ENCODE data around the gene CD226.
"Not testable (repeated sequence)": the region's sequence is repeated elsewhere in the genome, so short reads cannot be mapped to it uniquely, and the experiment has no call there.

Gene CD226

DNA sequence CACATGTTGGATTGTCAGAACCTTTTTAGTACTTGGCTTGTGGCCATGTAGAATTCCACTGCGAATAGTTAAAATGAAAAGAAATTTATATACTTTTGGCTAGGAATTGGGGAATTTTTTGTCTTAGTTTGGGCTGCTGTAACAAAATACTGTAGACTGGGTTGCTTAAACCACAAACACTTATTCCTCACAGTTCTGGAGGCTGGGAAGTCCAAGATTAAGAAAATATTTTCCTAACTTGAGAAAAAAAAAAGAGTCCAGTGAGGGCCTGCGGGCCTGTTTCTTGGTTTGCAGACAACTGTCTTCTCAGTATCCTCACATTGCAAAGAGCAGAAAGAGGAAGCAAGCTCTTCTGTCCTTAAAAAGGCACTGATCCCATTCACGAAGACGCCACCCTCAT lies 81.9 kb downstream of the CD226 start:
- no peak for DNase-seq

- not testable (repeated sequence) for DNase-seq
Measured at GRCh38 chr18:69864802-69865201, 82.9 kb downstream of the CD226 start.

- DNase-seq: no peak
Measured at GRCh38 chr18:69858897-69859296, 88.8 kb downstream of the CD226 start.

- DNase-seq: no peak
Measured at GRCh38 chr18:69854455-69854854, 93.2 kb downstream of the CD226 start.

DNA sequence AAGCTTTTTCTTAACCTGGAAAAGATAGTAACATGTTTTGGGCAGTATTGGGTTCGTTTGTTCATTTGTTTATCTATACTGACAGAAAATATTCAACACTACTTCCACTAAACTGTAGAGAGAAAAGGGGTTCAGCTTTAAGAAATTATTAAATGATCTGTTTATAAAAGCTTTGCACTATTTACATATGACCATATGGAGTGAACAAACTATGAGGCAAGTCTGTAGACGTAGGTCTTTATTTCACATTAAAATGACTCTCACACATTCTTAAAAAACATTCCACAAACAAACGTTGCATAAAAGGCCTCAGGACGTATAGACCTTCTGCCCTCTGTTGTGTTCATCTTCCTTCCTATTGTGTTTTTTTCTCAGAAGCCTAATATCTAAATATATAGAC lies 94.6 kb downstream of the CD226 start:
- no peak for DNase-seq

DNA sequence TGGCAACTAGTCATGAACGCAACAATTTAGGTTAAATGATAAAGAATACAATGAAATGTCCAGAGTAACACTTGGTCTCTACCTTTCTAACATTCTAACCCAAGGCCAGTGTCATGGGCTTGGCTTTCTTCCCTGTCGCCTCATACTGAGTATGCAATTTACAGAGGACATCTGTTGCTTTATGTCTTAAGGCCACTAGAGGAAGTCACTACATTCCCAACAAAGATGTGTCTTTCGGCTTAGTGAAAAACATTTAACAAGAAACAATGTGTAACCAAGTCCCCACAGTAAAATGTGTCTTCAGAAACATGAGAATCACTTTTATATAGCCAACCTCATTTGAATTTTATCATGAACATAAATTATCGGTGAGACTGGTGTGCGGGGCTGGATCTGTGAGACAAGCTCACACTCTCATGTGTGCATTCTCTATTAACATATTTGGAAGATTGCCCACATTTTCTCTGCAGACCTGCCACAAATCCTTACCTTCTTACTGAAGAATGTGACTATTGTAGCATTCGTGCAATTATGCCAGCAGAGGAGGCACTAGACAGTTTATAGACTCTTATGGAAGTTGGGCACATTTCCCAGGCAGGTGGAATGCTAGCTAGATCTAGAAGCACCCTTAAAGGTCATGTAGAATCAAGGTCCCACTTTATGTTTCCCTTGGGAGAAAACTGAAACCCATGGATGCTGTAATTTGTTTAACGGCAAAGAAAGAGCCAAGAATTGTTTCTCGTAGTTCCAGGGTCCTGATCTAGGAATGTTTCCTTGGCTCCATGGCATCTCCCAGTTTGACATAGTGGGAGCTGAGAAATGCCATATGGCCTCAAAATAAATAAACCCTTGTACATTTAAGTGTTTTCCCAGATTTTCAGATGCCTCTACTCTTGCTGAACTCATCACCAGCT lies 101.8 kb downstream of the CD226 start:
- no peak for DNase-seq

DNA sequence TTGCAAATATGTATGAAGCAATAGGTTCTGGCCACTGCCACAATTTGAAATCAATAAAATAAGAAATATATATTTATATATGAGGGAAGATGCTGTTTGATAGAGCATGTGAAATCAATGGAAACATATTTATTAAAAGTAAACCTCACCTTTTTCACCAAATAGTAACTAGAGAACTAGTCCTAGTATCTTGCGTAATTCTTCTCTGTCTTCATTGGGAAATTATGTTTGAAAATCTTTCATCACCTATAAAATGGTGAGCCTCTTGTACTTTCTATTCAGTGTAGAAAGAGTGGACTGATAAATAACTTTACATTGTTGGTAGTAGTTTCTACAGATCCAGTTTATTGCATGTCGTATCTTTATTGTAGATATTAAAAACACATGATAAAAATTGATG lies 103.0 kb downstream of the CD226 start:
- no peak for DNase-seq

- DNase-seq: no peak
Measured at GRCh38 chr18:69843015-69843414, 104.7 kb downstream of the CD226 start.

DNA sequence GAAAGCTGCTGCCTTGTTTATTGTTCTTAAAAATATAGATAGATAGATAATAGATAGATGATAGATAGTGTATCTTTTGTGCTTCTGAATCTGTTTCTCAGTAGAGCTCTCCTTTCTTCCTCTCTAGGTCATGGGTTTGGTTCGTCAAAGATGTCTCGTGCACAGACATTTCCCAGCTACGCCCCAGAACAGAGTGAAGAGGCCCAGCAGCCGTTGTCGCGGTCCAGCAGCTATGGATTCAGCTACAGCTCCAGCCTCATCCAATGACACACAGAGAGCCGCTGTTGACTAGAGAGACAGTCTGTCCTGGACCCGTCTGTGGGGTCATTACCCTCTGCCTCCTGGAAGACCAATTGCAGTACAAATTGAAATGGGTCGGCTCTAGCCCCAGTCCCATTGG lies 106.6 kb downstream of the CD226 start:
- DNase-seq: no peak

DNA sequence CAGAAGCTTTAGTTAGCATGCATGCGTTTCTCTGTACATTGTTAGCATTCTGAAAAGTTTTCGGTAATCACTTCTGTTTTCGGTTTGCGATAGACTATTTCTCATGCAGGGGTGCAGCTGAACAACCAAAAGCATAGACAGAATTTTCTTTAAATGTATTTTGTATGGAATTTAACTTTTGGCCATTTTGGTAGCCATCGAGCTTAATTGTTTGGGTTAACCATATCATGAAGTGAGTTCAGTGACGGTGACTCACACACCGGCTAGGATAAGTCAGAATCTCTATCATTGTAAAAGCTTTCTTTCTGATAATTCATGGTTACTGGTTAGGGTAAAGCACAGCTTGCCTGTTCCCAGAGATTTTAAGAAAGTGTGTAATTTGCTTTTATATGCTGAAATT lies 107.2 kb downstream of the CD226 start:
- DNase-seq: no peak

- DNase-seq: no peak
Measured at GRCh38 chr18:69840001-69840400, 107.7 kb downstream of the CD226 start.

- no peak for DNase-seq
Measured at GRCh38 chr18:69839497-69839896, 108.2 kb downstream of the CD226 start.

- no peak for DNase-seq
Measured at GRCh38 chr18:69838620-69839411, 108.9 kb downstream of the CD226 start.

DNA sequence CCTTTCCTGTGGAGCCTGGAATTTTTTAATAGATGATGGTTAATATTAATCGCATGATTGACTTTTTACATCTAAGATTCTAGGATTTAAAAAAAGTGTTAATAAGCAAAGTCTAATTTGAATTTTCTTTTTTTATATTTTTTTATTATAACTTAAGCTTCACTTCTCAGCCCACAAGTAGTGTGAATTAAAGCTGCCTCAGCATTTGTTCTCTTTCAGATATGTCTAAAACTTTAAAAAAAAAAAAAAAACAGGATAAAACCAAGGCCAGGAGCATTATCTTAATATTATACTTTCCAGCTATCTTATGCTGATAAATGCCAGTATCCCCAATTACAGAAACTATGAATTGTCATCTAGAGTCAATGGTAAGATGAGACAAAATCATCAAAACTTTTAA lies 109.7 kb downstream of the CD226 start:
- no peak for DNase-seq

DNA sequence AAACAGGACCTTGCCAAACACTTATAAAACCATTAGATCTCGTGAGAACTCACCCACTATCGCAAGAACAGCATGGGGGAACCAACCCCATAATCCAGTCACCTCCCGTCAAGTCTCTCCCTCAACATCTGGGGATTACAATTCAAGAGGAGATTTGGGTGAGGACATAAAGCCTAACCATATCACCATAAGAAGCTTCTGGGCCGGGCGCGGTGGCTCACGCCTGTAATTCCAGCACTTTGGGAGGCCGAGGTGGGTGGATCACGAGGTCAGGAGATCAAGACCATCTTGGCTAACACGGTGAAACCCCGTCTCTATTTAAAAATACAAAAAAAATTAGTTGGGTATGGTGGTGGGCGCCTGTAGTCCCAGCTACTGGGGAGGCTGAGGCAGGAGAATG lies 112.7 kb downstream of the CD226 start:
- not testable (repeated sequence) for DNase-seq

DNA sequence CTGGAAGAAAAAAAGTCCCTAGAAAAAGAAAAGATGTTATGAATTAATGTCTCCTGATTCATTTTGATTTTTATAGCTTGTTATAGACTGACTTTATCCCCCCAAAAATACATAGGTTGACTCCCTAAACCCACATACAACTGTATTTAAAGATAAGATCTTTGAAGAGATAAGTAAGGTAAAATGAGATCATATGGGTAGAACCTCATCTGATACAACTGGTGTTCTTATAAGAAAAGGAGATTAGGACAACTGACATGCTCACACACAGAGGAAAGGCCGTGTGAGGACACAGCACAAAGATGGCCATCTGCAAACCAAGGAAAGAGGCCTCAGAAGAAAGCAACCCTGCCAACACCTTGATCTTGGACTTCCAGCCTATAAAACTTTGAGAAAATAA lies 117.5 kb downstream of the CD226 start:
- DNase-seq: no peak

DNA sequence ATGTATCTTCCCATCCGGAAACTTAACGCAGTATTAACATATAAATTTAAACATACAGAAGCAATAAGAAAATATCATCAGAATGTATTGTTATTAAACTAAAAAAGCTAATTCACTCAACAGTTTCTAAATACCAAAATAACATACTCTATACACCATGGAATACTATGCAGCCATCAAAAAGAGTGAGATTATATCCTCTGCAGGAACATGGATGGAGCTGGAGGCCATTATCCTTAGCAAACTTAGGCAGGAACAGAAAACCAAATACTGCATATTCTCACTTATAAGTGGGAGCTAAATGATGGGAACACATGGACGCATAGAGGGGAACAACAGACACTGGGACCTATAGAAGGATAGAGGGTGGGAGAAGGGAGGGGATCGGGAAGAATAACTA lies 127.1 kb downstream of the CD226 start:
- DNase-seq: no peak

DNA sequence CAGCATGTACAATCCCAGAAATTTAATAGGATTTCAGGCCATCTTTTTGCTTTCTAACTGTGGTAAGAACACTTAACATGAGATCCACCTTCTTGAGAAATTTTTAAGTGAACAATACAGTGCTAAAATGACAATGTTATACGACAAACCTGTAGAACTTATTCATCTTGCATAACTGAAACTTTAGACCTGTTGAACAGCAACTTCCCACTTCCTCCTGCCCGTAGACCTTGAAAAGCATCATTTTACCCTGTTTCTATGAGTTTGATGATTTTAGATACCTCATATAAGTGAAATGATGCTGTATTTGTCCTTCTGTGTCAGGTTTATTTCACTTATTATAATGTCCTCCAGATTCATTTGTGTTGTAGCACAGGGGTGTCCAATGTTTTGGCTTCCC lies 128.2 kb downstream of the CD226 start:
- DNase-seq: no peak

GRCh38 chr18:69817335-69817940 lies 130.2 kb downstream of the CD226 start:
- DNase-seq: no peak

DNA sequence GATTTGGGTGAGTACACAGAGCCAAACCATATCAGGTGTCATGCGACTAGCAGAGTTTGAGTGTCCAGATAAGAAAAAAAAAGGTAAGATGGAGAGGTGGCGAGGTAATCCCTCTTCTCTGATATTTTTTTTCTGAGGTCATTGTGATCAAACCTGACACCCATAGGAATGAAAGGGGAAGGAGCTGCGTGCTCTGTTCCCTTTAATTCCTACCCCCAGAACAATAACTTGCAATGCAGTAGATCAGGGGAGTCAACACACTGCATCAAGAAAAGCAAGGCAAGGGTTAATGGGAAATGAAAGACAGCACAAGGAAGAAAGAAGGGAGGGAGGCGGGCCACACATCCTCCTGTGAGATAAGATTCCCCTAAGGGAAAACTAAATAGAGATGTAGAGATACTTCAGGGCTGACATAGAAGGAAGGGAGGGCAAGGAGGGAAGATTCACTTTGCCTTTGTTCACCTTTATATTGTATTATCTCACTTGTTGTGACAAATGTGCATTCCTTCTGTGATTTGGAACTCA lies 132.8 kb downstream of the CD226 start:
- DNase-seq: no peak

GRCh38 chr18:69813559-69813958 lies 134.1 kb downstream of the CD226 start:
- no peak for DNase-seq

DNA sequence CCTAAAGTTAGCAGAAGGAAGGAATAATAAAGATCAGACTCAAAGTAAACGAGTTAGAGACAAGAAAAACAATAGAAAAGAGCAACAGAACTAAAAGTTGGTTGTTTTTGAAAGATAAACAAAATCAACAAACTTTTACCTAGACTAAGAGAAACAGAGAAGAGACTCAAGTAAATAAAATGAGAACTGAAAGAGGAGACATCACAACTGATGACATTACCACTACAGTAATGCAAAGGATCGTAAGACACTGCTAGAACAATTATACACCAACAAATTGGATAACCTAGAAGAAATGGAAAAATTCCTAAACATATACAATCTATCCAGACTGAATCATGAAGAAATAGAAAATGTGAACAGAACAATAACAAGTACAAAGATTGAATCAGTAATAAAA lies 139.3 kb downstream of the CD226 start:
- DNase-seq: no peak

GRCh38 chr18:69804776-69805501 lies 142.7 kb downstream of the CD226 start:
- DNase-seq: no peak
